HG02852 (cell line): ENCODE data around the gene CALHM6.
"Not testable (repeated sequence)": the region's sequence is repeated elsewhere in the genome, so short reads cannot be mapped to it uniquely, and the experiment has no call there.

Experiments
- ATAC-seq: cut with Tn5 transposase; IDR thresholded peaks from one replicate; pipeline ENCODE4 v1.9.1; 2021; ENCODE audit warnings: mild to moderate bottlenecking, moderate library complexity; ENCODE audit not compliant: unreplicated experiment

Gene CALHM6

GRCh38 chr6:116472706-116473105 is 11.5 kb downstream of the CALHM6 start:
- ATAC-seq: no peak

GRCh38 chr6:116475141-116475540 is 14.0 kb downstream of the CALHM6 start:
- ATAC-seq: no peak

- ATAC-seq: peak; percentile 100
Measured at GRCh38 chr6:116476002-116476678, 15.0 kb downstream of the CALHM6 start.

GRCh38 chr6:116482780-116483179 is 21.6 kb downstream of the CALHM6 start:
- no peak for ATAC-seq

- ATAC-seq: no peak
Measured at GRCh38 chr6:116483616-116484015, 22.4 kb downstream of the CALHM6 start.

GRCh38 chr6:116485559-116486184 is 24.5 kb downstream of the CALHM6 start:
- no peak for ATAC-seq

- ATAC-seq: no peak
Measured at GRCh38 chr6:116491610-116492330, 30.6 kb downstream of the CALHM6 start.

- ATAC-seq: no peak
Measured at GRCh38 chr6:116492331-116493067, 31.3 kb downstream of the CALHM6 start.

- ATAC-seq: not testable (repeated sequence)
Measured at GRCh38 chr6:116495161-116495560, 34.0 kb downstream of the CALHM6 start.

- ATAC-seq: no peak
Measured at GRCh38 chr6:116497113-116497676, 36.0 kb downstream of the CALHM6 start.

GRCh38 chr6:116500969-116501433 is 39.8 kb downstream of the CALHM6 start:
- no peak for ATAC-seq

GRCh38 chr6:116507324-116507723 is 46.1 kb downstream of the CALHM6 start:
- ATAC-seq: no peak

- ATAC-seq: no peak
Measured at GRCh38 chr6:116508527-116508926, 47.4 kb downstream of the CALHM6 start.

GRCh38 chr6:116511424-116512110 is 50.4 kb downstream of the CALHM6 start, which contains the start of gene CALHM5:
TSS of gene CALHM5 (plus strand) at chr6:116511639. CDS start at chr6:116511697, 58 bp downstream.
- peak; percentile 6 for ATAC-seq

- ATAC-seq: peak; percentile 93
Measured at GRCh38 chr6:116512111-116512559, 51.0 kb downstream of the CALHM6 start.

- ATAC-seq: no peak
Measured at GRCh38 chr6:116512734-116513133, 51.6 kb downstream of the CALHM6 start.
